CD4-positive, alpha-beta T cell treated with Interleukin-6 at 100 ng/mL for 8 hours (primary cell): ENCODE measurements around the gene PEAK3.
"Not testable (repeated sequence)": the region's sequence is repeated elsewhere in the genome, so short reads cannot be mapped to it uniquely, and the experiment has no call there.

ENCODE experiments used
- DNase-seq: peaks from one replicate; pipeline ENCODE4 v3.0.0-alpha.2; 2020; ENCODE audit warnings: mixed read lengths, low spot score

PEAK3 gene

DNA sequence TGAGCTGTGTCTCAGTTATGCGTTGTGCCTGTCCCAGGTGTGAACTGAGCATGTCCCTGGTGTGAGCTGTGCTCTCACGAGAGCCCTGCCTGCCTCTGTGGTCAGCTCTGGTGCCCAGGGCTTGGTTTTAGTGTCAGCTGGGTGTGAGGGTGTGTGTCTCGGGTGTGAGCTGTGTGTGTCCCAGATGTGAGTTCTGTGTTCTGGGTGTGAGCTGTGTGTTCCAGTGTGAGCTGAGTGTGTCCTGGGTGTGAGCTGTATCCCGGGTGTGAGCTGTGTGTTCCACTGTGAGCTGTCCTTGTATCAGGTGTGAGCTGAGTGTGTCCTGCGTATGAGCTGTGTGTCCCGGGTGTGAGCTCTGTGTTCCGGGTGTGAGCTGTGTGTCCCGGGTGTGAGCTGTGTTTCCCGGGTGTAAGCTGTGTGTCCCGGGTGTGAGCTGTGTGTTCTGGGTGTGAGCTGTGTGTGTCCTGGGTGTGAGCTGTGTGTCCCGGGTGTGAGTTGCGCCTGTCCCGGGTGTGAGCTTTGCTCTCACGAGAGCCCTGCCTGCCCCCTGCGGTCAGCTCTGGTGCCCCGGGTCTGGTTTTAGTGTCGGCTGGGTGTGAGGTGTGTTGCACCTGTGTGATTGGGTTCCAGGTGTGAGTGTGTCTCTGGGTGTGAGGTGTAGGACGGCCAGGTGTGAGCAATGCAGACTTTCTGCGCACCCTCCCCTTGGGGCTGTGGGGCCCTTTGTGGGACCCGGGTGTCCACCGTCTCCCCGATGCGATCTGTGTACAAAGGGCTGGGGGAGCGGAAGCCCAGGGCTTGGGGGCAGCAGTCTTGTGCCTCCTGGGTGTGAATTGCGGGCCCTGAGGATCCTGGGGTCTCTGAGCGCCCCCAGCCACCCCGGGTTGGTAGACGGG lies 7.1 kb upstream of the PEAK3 start:
- no peak for DNase-seq

DNA sequence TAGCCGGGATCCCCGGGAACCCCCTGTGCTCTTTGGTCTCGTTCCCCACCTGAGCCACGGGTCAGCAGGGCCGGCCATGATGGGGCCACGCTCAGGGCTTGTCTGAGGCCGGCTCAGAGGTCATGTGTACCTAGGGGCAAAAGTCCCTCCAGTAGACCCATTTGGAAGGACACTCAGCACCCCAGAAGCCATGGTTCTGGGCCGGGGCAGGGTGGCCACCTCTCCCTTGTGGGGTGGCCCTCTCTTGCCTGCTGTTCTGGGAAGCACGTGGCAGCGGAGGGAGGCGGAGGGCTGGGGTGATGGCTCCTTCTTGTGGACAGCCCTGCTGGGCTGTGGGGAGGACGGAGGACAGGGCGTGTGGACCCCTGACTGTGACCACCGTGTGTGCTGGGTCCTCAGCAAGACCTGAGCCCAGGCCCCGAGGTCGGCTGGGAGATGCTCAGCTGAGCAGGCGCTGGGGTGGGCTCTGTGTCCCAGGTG lies 6.4 kb upstream of the PEAK3 start:
- DNase-seq = no peak

DNA sequence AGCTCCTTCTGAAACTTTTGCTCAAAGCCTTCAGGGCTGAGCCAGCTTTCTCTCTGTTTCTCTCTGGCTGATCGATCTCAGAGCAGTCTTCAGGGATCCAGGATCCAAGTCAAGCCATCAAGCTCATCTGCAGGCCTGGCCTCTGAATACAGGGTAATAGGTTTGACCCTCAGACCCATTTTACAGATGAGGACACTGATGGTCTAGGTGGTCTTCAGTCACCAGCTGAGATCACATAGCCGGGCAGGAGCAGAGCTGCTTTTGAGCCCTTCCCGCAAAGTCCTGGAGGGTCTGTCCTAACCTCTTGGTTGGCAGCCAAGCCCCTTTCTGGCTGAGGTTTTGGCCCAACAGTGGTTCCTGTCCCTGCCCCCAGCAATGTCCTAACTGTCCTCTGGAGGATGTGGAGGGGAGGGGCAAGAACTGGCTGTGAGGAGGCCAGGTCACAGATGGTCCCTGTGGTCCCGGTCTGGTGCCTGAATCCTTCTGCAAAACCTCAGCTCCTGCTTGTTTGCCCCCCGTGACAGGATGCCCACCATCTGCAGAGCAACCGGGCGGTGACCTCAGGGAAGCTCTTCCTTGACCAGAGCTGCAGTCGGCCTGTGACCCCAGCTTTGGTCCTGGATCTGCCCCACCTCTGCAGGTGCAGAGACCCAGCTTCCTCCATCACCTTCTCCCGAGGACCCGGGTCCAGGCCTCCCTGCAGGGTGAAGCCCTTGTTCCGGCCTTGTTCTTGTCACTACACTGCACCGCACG lies 5.8 kb upstream of the PEAK3 start:
- no peak for DNase-seq

DNA sequence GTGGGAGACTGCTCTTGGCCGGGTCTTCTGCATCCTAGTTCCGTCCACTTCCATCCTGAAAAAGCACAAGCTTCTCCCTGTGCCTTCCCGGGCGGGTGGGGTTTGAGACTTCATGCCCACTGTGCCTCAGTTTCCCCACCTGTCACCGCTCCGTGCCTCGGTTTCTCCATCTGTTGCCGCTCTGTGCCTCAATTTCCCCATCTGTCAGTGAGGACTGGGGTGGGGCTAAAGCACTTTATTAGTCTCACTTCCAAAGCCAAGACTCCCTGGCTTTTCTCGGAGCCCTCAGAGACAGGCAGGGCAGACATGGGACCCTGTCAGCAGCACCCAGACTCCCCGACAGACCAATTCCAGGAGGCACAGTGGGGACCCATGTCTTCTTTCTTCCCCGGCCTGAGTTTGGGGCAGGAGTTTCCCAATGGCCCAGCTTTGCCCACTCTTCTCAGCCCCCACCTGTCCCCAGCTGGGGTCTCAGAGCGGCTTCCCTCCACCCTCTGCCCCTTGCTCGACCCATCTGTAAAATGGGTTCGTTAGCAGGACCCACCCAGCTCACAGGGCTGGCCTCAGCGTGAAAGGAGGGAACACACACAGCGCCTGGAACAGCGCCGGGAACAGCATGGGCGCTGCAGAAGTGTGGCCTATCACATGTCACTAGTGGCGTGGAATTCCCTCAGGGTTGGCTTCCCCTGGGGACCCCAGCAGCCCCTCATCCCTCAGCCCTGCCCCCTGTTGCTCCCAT lies 4.6 kb upstream of the PEAK3 start:
- no peak for DNase-seq

DNA sequence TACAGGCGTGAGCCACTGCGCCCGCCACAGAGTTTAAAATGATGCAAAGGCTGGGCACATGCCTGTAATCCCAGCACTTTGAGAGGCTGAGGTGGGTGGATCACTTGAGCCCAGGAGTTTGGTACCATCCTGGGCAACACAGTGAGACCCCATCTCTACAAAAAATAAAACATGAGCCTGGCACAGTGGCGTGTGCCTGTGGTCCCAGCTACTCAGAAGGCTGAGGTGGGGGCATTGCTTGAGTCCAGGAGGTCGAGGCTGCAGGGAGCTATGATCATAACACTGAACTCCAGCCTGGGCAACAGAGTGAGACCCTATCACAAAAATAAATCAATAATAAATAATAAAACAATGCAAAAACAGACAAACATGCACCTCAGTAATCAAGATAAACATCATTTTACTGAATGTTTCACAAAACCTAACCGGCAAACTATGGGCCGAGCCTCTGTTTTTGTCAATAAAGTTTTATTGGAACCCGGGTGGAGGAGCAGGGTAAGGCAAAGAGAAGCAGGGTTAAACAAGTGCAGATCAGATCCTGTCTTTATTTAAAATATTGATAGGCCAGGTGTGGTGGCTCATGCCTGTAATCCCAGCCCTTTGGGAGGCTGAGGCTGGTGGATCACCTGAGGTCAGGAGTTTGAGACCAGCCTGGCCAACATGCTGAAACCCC lies 2.0 kb upstream of the PEAK3 start:
- no peak for DNase-seq

DNA sequence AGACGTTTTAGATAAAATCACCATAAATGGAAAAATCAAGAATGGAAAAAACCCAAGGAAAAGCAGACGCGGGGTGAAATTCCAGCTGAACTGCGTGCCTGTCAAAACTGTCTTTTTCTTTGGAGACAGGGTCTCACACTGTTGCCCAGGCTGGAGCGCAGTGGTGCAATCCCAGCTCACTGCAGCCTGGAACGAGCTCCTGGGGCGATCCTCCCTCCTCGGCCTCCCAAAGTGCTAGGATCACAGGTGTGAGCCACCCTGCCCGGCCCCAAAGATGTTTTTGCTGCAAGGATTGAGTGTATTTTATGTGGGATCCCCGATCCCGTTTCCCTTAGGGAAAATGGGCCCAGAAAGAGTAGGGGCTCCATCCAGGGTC lies 875 bp upstream of the PEAK3 start:
- no peak for DNase-seq

DNA sequence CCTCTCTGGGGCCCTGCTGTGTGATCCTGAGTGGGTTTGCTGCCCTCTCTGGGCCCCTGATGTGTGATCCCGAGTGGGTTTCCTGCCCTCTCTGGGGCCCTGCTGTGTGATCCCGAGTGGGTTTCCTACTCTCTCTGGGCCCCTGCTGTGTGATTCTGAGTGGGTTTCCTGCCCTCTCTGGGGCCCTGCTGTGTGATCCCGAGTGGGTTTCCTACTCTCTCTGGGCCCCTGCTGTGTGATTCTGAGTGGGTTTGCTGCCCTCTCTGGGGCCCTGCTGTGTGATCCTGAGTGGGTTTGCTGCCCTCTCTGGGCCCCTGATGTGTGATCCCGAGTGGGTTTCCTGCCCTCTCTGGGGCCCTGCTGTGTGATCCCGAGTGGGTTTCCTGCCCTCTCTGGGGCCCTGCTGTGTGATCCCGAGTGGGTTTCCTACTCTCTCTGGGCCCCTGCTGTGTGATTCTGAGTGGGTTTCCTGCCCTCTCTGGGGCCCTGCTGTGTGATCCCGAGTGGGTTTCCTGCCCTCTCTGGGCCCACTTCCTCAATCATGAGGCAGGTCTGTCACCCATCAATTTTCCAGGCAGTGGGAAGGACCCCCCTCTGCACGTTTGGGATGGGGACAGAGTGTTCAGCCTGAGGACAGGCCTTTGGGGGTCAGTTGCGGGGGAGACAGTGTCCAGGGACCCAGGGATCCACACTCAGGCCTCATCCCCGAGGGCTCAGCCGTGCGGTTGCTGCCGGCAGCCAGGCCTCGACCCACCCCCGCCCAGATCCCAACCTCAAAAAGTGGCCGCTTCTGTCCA lies 512 bp downstream of the PEAK3 start:
- DNase-seq = not testable (repeated sequence)

DNA sequence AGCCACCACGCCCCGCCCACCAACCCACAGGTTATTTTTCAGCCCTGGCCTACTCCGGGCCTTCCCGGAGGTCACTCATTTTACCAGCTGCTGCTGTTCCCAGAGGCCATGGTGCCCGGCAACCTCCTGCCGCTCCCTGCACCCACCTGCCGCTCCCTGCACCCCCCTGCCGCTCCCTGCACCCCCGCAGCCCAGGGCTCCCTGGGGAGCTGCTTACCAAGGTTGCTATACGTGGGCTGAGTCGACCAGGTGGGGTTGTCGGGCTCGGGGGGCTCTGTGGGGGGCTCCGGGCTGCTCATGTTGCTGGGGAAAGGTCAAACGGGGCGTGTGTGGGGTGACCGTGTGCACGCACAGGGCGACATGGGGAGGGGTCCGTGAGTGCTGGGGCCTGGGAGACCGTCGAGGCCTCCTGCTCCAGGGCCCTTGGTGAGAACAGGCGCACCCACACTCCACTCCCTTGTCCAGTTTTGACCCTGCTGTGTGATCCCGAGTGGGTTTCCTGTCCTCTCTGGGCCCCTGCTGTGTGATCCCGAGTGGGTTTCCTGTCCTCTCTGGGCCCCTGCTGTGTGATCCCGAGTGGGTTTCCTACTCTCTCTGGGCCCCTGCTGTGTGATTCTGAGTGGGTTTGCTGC lies 1.2 kb downstream of the PEAK3 start:
- DNase-seq = no peak

DNA sequence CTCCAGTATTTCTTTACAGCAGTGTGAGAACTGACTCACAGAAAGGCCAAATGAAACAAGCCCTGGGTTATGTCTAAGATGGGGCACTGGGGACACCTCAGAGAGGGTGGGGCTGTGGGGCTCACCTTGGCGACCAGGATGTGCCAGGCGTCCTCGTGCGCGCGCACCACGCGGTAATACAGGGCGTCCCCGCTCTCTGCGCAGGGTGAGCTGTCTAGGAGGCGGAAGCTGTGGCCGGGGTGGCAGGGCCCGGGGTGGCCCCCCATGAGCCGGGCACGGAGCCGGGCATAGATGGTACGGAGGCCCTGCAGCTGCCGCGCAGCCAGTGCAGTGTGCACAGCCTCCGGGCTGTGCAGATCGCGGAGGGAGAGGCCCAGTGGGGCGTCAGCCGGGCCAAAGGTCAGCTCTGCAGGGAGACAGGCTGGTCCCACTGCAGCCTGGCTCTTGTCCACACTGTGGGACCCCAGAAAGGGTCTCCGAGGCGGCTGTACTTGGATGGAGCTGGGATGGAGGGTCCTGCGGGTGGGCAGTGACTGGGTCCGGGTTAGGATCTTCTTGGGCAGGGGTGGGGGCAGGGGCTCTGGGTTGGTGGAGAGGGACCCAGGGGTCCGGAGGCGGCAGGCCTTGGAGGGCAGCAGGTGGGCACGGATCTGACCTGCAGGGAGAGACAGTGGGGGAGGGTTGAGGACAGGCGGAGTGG lies 3.4 kb downstream of the PEAK3 start:
- no peak for DNase-seq

DNA sequence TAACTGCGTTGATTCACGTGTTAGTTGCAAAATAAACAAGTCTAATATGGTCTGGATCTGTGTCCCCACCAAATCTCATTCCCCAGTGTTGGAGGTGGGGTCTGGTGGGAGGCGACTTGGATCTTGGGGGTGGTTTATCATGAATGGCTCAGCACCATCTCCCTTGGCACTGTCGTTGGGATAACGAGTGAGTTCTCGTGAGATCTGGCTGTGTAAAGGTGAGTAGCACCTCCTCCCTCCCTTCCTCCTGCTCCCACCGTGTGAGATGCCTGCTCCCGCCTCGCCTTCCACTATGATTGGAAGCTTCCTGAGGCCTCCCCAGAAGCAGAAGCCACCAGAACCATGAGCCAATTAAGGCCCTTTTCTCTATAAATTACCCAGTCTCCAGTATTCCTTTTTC lies 4.8 kb downstream of the PEAK3 start:
- DNase-seq = no peak

DNA sequence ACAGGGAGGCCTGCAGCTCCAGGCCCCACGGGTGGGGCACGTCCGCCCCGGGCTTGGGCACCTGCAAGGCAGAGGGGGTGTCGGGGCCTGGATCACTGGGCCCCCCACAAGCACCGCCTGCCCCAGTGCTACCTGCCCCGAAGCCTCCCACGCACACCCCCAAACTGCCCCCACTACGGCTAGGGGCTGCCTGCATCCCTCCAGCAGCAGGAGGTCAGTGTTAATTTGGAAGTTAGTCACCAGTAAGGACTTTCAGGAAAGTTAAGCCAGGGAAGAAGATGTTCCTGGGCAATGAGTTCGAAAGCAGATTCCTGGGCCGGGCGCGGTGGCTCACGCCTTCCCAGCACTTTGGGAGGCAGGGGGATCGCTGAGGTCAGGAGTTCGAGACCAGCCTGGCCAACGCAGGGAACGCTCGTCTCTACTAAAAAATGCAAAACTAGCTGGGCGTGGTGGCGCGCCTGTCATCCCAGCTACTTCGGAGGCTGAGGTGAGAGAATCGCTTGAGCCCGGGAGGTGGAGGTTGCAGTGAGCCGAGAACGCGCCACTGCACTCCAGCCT lies 5.5 kb downstream of the PEAK3 start:
- no peak for DNase-seq

DNA sequence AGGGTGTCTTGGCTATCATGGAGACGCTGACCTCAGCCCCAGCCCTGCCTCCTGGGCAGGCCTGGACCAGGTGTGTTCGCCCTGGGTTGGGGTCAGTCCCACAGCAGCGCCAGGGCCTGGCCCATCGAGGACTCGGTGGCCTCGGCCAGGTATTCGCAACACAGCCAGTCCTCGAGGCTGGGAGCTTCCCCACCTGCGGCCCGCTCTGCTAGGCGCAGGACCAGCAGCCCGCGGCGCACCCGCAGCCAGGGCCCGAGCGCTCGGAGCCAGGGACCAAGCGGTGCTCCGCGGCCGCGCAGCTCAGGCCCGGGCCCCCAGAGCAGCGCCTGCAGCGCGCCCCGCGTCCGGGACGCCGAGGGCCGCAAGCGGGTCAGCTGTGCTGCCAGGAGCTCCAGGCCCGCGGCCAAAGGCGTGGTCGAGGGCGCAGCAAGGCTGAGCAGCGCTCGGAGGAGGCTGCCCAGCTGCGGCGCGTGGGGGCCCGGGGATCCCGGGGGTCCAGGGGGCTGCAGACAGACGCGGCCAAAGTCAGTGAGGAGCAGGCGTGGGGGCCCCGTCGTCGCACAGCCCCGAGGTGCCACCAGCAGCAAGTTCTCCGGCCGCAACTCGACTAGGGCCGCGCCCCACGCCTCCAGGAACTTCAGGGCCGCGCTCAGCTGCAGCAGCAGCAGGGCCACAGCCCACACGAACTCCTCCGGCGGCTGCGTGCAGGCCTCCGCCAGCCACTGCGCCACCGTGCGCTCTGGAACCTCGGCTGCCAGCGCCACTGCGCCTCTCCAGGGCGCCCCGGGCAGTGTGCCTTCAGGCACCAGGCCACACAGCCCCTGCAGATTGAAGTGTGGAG lies 6.2 kb downstream of the PEAK3 start:
- DNase-seq = no peak

DNA sequence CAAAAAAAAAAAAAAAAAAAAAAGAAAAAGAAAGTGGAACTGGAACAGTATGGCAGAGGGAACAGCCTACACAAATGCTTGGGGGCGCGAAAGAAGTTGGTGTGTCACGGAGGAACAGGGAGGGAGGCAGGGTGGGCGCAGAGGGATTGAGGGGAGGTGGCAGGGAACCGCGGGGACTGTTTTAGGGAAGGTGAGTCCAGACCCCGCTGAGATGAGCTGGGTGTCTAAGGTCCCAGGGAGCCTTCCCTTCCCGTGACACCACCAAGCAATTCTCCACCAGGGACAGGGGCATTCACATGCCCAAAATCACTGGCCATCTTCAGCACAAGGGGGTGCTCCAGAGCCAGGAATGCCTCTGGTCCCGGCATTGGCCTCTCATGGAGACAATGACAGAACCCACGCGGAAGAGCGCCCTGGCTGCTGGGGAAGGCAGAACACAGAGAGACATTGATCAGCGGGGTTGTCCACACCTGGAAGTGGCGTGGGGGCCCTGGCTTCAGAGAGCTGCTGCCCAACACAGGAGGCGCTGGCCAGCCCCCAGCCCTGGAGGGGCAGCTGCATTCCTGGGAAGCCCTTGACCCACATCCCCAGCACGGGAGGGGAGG lies 6.9 kb downstream of the PEAK3 start:
- peak; percentile 48 for DNase-seq

DNA sequence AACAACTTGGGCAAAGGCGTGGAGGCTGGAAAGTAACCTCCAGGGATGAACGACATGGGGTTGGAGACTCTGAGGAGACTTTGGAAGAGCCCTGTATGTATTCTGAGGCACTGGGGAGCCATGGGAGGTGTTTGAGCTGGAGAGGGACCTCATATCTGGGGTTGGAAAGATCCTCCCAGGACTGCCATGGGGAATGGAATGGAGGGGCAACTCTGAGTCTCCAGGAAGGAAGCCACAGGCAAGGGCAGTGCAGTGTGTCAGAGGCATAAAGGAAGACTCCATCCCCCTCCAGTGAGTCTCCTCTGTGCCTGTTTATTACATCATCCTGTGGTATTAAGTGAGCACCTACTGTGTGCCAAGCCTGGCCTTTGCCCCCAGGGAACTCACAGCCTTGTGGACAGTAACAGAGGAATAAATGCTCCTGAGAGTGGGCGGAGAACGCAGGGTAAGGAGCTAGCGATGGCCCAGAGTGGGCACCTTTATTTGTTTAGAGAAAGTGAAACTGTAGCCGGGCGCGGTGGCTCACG lies 7.7 kb downstream of the PEAK3 start:
- no peak for DNase-seq

DNA sequence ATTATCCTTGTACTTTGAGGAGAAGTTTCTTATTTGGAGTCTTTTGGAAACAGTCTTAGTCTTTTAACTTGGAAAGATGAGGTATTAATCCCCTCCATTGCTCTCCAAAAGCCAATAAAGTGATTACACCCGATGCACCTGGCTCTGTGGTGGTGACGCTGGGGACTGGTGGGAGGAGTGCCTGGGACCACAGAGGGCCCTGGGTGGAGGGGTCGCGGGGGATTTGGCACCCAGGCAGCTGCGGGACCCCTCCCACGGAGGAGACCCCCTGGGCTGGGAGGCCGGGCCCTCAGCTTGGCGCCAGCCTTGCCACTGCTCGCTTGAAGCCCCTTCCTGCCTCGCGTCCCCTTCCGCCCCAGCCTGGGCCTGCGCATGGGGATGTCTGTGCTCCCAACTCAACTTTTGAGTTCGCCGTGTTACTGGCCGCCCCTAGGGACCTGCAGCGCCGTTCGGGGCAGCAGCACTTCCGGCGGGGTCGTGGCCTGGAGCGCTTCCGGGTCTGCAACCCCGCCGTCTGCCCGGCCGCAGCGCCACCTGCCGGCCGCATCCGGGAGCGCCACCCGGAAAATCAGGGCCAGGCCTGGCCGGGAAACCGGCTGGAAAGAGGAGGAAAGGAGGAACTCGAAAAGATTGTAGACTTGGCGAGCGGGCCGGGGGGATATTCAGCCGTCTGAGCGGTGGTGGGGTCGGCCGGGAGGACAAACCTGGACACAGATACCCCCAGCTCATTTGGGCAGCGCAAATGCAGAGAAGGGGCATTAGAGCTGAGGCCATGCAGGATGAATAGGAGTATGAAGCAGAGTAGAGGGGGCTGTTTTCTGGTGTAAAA lies 8.4 kb downstream of the PEAK3 start:
- peak; percentile 61 for DNase-seq

DNA sequence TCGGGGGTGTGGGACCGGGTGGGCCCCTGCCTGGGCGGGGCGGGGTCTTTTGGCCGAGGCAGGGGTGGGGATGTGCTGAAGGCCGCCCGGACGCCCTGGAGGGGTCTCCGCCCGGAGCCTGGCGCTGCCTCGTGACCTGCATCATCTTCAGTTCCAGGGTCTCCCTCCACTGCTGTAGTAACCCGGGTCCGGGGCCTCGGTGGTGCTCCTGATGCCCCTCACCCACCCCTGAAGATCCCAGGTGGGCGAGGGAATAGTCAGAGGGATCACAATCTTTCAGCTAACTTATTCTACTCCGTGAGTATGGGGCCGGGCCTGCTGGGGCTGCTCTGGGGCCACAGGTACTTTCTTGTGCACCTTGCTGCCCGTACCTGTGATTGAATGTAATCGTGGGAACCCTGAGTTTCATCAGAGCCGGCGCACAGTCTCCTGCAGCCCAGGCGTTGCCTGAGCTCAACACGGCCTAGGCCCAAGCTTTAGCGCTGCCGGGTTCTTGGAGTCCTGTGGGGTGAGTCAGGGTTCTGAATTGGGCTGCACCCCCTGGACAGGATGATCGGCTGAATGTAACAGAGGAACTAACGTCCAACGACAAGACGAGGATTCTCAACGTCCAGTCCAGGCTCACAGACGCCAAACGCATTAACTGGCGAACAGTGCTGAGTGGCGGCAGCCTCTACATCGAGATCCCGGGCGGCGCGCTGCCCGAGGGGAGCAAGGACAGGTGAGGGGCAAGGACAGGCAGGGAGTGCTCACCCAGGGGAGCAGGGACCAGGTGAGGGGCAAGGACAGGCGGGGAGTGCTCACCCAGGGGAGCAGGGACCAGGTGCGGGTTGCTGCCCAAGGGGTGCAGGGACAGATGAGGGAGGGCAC lies 10.5 kb downstream of the PEAK3 start:
- no peak for DNase-seq
